Measurements from ENCODE around the gene CARD10. TPM values are rescaled to one million over a fixed set of nuclear protein-coding genes. Genes with fewer than 3 reads are reported as not detected.

The CARD10 gene
- total RNA-seq, 1 experiment from 2014 or later = 17.7 TPM

- Histone ChIP-seq H2BK5ac (ENCODE audit: insufficient read length, low read length) (no peak overlapping the region), H4K20me1 (ENCODE audit: control insufficient read depth, insufficient read depth, insufficient read length) (no peaks in the 10 kb centered on the region), H3K9ac (ENCODE audit: extremely low read depth, insufficient read length, low read length) (no peak overlapping the region), H3K4me1 (ENCODE audit: insufficient read depth, low read length) (peaks cover 20% of the 10 kb centered on the region; the same call in 1 of the 2 replicates), H3K14ac (ENCODE audit: insufficient read depth, low read length) (no peak overlapping the region; the same call in 1 of the 2 replicates), H3K79me2 (ENCODE audit: insufficient read depth, low read length) (no peaks in the 10 kb centered on the region), H3K4me2 (ENCODE audit: insufficient read depth, insufficient read length, low read length) (no peak overlapping the region), H3K18ac (ENCODE audit: insufficient read length, low read depth, low read length) (no peak overlapping the region), H2BK20ac (ENCODE audit: low read depth, low read length, poor library complexity, severe bottlenecking) (no peak overlapping the region), H4K91ac (ENCODE audit: insufficient read length, low read depth, low read length) (no peak overlapping the region), H3K23me2 (ENCODE audit: insufficient read length, low read depth, low read length, poor library complexity, severe bottlenecking) (peaks cover 4% of the 10 kb centered on the region), H2BK12ac (ENCODE audit: insufficient read length, low read depth, low read length) (no peak overlapping the region), H3K56ac (ENCODE audit: insufficient read length, low read depth, low read length) (no peak overlapping the region), H3K4ac (ENCODE audit: low read depth, low read length) (no peak overlapping the region), H2AFZ (ENCODE audit: low read length) (no peak overlapping the region), H3T11ph (ENCODE audit: low read length) (no peak overlapping the region), H3K79me1 (ENCODE audit: insufficient read depth, low read depth, low read length, poor library complexity, severe bottlenecking) (no peaks in the 10 kb centered on the region), H3K9me3 (ENCODE audit: control insufficient read depth, low read depth, low read length) (no peaks in the 10 kb centered on the region), H3K27ac (ENCODE audit: insufficient read length, low read depth, low read length) (no peak overlapping the region), H2BK120ac (ENCODE audit: low read depth, low read length, poor library complexity, severe bottlenecking) (no peak overlapping the region), H2BK15ac (ENCODE audit: low read depth, low read length) (no peak overlapping the region), H2AK5ac (ENCODE audit: insufficient read length, low read length) (no peak overlapping the region), H3K27me3 (ENCODE audit: insufficient read depth, low read length) (no peaks in the 10 kb centered on the region), H3K23ac (ENCODE audit: insufficient read length, low read depth, low read length) (no peak overlapping the region), H4K5ac (ENCODE audit: insufficient read length, low read depth, low read length) (no peak overlapping the region), H4K8ac (replicated peaks; ENCODE audit: insufficient read length, low read depth, low read length) (no peak overlapping the region)
- H3K27me3 Mint-ChIP-seq (ENCODE audit: low read depth) = peaks cover 11% of the 10 kb centered on the region
- H3K9me3 Mint-ChIP-seq = no peaks in the 10 kb centered on the region
- peak overlapping the region in 1 of 2 experiments; percentile 6; a peak in 1 of 5 replicates for H3K4me3 Mint-ChIP-seq
- peaks cover 38 to 77% of the 10 kb centered on the region in 2 experiments for H3K4me1 Mint-ChIP-seq
- WGBS (ENCODE audit: extremely low coverage, insufficient read length, low lambda C conversion rate) = no CpG with 5 or more reads among the region's 15 CpGs
- peak overlapping the region in 2 of 3 experiments; percentile 11 to 86; a peak in 3 of 7 replicates for H3K27ac Mint-ChIP-seq
- DNase-seq = no peak
- no peak for TF ChIP-seq CTCF (conservative IDR thresholded peaks at IDR 0.05)
- H3K36me3 Mint-ChIP-seq (ENCODE audit: insufficient read depth in 1 of 3, low read depth in 3 of 3) = peaks cover 1 to 18% (median 17%) of the 10 kb centered on the region in 3 experiments; a peak in 4 of 7 replicates
Measured at GRCh38 chr22:37488337-37489135, 30.7 kb downstream of the CARD10 start.
